Erythroblast (primary cell): ENCODE measurements around the gene NEK4.

Experiments used
- GATA1 ChIP-seq: IDR thresholded peaks from 2 replicates; pipeline ENCODE4 v1.6.1; 2011; ENCODE audit warnings: low read depth, mild to moderate bottlenecking, control low read depth, low read length, moderate library complexity
- POLR2A ChIP-seq: IDR thresholded peaks from 2 replicates; pipeline ENCODE4 v1.6.1; 2011; ENCODE audit warnings: mild to moderate bottlenecking, low read length

- no peak for TF ChIP-seq POLR2A
- no peak for TF ChIP-seq GATA1
These were observed 7.4 kb upstream of the NEK4 start for GRCh38 chr3:52777959-52778805.
